Smooth muscle cell (in vitro differentiated cells): ENCODE data around the gene PPP1R12B. TPM values are rescaled to one million over a fixed set of nuclear protein-coding genes. Genes with fewer than 3 reads are reported as not detected.
"Not testable (repeated sequence)": the region's sequence is repeated elsewhere in the genome, so short reads cannot be mapped to it uniquely, and the experiment has no call there.

Source experiments
- DNase-seq: peaks from one replicate; lab custom pipeline; 2025; ENCODE audit not compliant: unreplicated experiment; lab: John Stamatoyannopoulos, UW
- H2AFZ ChIP-seq: fragments of 200-600 bp; sonication (generic); 2 replicates; pipeline ENCODE4 v1.6.0; 2016; ENCODE audit warnings: antibody characterized with exemption, low read depth, mild to moderate bottlenecking
- H3F3A ChIP-seq: fragments of 200-600 bp; sonication (generic); 2 replicates; pipeline ENCODE4 v1.6.0; 2017; ENCODE audit warnings: antibody characterized with exemption, low read depth
- H3K27ac ChIP-seq: fragments of 200-600 bp; sonication (generic); 2 replicates; pipeline ENCODE4 v1.5.1; 2016; ENCODE audit warnings: low read depth, mild to moderate bottlenecking
- H3K27me3 ChIP-seq: fragments of 200-600 bp; sonication (generic); 2 replicates; pipeline ENCODE4 v1.6.1; 2016; ENCODE audit warnings: low read depth, mild to moderate bottlenecking
- H3K36me3 ChIP-seq: fragments of 200-600 bp; sonication (generic); 2 replicates; pipeline ENCODE4 v1.5.1; 2016; ENCODE audit warnings: low read depth
- H3K4me1 ChIP-seq: fragments of 200-600 bp; sonication (generic); 2 replicates; pipeline ENCODE4 v1.5.1; 2016; ENCODE audit warnings: low read depth
- H3K4me2 ChIP-seq: fragments of 200-600 bp; sonication (generic); 2 replicates; pipeline ENCODE4 v1.6.0; 2016; ENCODE audit warnings: mild to moderate bottlenecking
- H3K4me3 ChIP-seq: fragments of 200-600 bp; sonication (generic); 2 replicates; pipeline ENCODE4 v1.5.1; 2016; ENCODE audit warnings: mild to moderate bottlenecking
- H3K79me2 ChIP-seq: fragments of 200-600 bp; sonication (generic); 2 replicates; pipeline ENCODE4 v1.6.0; 2016; ENCODE audit warnings: low read depth, mild to moderate bottlenecking
- H3K9ac ChIP-seq: fragments of 200-600 bp; sonication (generic); 2 replicates; pipeline ENCODE4 v1.6.0; 2016; ENCODE audit warnings: low read depth
- H3K9me3 ChIP-seq: fragments of 200-600 bp; sonication (generic); replicated peaks from 2 replicates; pipeline ENCODE4 v1.5.1; 2016; ENCODE audit warnings: low read depth
- H4K20me1 ChIP-seq: fragments of 200-600 bp; sonication (generic); 2 replicates; pipeline ENCODE4 v1.6.0; 2016; ENCODE audit warnings: low read depth
- CTCF ChIP-seq: fragments of 200-600 bp; sonication (generic); IDR thresholded peaks from 2 replicates; pipeline ENCODE4 v1.5.1; 2017; ENCODE audit warnings: borderline replicate concordance, mild to moderate bottlenecking, antibody characterized with exemption; ENCODE audit not compliant: insufficient read depth, poor library complexity, severe bottlenecking
- WGBS: methylation state at CpG from one replicate; pipeline ENCODE4 v1.1.7; 2016; ENCODE audit warnings: low lambda C conversion rate; 5-methylcytosine and 5-hydroxymethylcytosine counted together
- polyA plus RNA-seq: library from polyadenylated mRNA; unstranded; fragments of >200 nt; fragmentation: Nextera tagmentation; extraction: Ambion mirVana; gene quantifications from 2 replicates; pipeline ENCODE4 v1.2.1, GENCODE V29; 2016
- total RNA-seq: library from RNA; depleted of rRNA; stranded (reverse); fragments of >200 nt; gene quantifications from 2 replicates; pipeline ENCODE4 v1.2.3, GENCODE V29; 2014

The PPP1R12B gene
- total and polyA plus RNA-seq, 2 experiments from 2014 or later, result 2.8 to 6.7 TPM

GRCh38 chr1:202471246-202471645, 122.7 kb downstream of the PPP1R12B start:
- H3K27ac ChIP-seq, result no peak overlapping the region
- no peak overlapping the region for H3K4me2 ChIP-seq
- no peaks in the 10 kb centered on the region for H3K36me3 ChIP-seq
- H2AFZ ChIP-seq, result no peak overlapping the region
- DNase-seq, result no peak
- H3K9me3 ChIP-seq, result no peaks in the 10 kb centered on the region
- H3K4me3 ChIP-seq, result no peak overlapping the region
- no peak overlapping the region for H3K9ac ChIP-seq
- H3K27me3 ChIP-seq, result no peaks in the 10 kb centered on the region
- no peak for TF ChIP-seq CTCF
- H3K79me2 ChIP-seq, result no peaks in the 10 kb centered on the region
- H3K4me1 ChIP-seq, result no peaks in the 10 kb centered on the region
- H3F3A ChIP-seq, result no peaks in the 10 kb centered on the region
- no peaks in the 10 kb centered on the region for H4K20me1 ChIP-seq
- 91% methylated on average over 3 of the region's 3 CpGs for WGBS

GRCh38 chr1:202472347-202473124, 124.0 kb downstream of the PPP1R12B start:
- H3K27ac ChIP-seq, H3K9ac ChIP-seq: not testable (repeated sequence)

GRCh38 chr1:202473266-202474045, 125.0 kb downstream of the PPP1R12B start:
- not testable (repeated sequence) for H3K9ac ChIP-seq, H3F3A ChIP-seq, H4K20me1 ChIP-seq, DNase-seq, H3K27me3 ChIP-seq, H3K4me1 ChIP-seq, H3K9me3 ChIP-seq, H3K27ac ChIP-seq, H3K4me3 ChIP-seq, H2AFZ ChIP-seq, H3K36me3 ChIP-seq, H3K4me2 ChIP-seq, H3K79me2 ChIP-seq
- 89% methylated on average over 6 of the region's 6 CpGs for WGBS

More at GRCh38 chr1:202472347-202473124, 124.0 kb downstream of the PPP1R12B start:
- H3F3A ChIP-seq, H3K4me2 ChIP-seq, DNase-seq, H4K20me1 ChIP-seq, H3K36me3 ChIP-seq, H3K9me3 ChIP-seq, H3K27me3 ChIP-seq, H2AFZ ChIP-seq, H3K79me2 ChIP-seq, H3K4me3 ChIP-seq, H3K4me1 ChIP-seq: not testable (repeated sequence)
- WGBS, result 84% methylated on average over 2 of the region's 2 CpGs

- not testable (repeated sequence) for H3K27ac ChIP-seq, H2AFZ ChIP-seq, H4K20me1 ChIP-seq, H3K4me3 ChIP-seq, H3K9ac ChIP-seq, H3K27me3 ChIP-seq, H3F3A ChIP-seq, H3K9me3 ChIP-seq, H3K4me1 ChIP-seq, H3K36me3 ChIP-seq, H3K4me2 ChIP-seq, H3K79me2 ChIP-seq, DNase-seq
Observed at GRCh38 chr1:202479661-202480060, 131.2 kb downstream of the PPP1R12B start.

GRCh38 chr1:202480640-202481039, 132.1 kb downstream of the PPP1R12B start:
- not testable (repeated sequence) for DNase-seq, H3K27me3 ChIP-seq, H3K4me3 ChIP-seq, H2AFZ ChIP-seq, H3K9me3 ChIP-seq, H4K20me1 ChIP-seq, H3K27ac ChIP-seq, H3K36me3 ChIP-seq, H3F3A ChIP-seq, H3K4me1 ChIP-seq, H3K9ac ChIP-seq, H3K4me2 ChIP-seq, H3K79me2 ChIP-seq

GRCh38 chr1:202483362-202483761, 134.9 kb downstream of the PPP1R12B start:
- H3K4me1 ChIP-seq, result not testable (repeated sequence)
- whole genome bisulfite sequencing, result 48% methylated on average over 2 of the region's 2 CpGs

GRCh38 chr1:202484032-202484431, 135.5 kb downstream of the PPP1R12B start:
- not testable (repeated sequence) for H4K20me1 ChIP-seq, H2AFZ ChIP-seq, H3K79me2 ChIP-seq, H3K27me3 ChIP-seq, H3K27ac ChIP-seq, DNase-seq, H3K9me3 ChIP-seq, H3K36me3 ChIP-seq, H3K4me2 ChIP-seq, H3K9ac ChIP-seq, H3K4me1 ChIP-seq, H3K4me3 ChIP-seq, H3F3A ChIP-seq
- 82% methylated on average over 2 of the region's 2 CpGs for WGBS

More at GRCh38 chr1:202483362-202483761, 134.9 kb downstream of the PPP1R12B start:
- not testable (repeated sequence) for H4K20me1 ChIP-seq, H3K27me3 ChIP-seq, H3K9ac ChIP-seq, H3F3A ChIP-seq, DNase-seq, H3K9me3 ChIP-seq, H3K36me3 ChIP-seq, H2AFZ ChIP-seq, H3K27ac ChIP-seq, H3K79me2 ChIP-seq, H3K4me3 ChIP-seq, H3K4me2 ChIP-seq
